K562 (cell line): ENCODE measurements around the gene SYT14. TPM values are rescaled to one million over a fixed set of nuclear protein-coding genes. Genes with fewer than 3 reads are reported as not detected.

Source experiments
- ATAC-seq: fragments of 200-7000 bp; cut with Tn5 transposase; 3 replicates; pipeline ENCODE4 v1.9.1; 2020; ENCODE audit warnings: moderate library complexity
- BruUV-seq: library from RNA; stranded (reverse); fragments of 400-500 nt; replicated peaks from 2 replicates; lab custom pipeline; 2021; lab: Mats Ljungman, UMichigan
- CTCF ChIA-PET: fragments of 300-600 bp; formaldehyde crosslinking; extraction: SDS; loops from one replicate; lab custom pipeline; 2021; ENCODE audit warnings: low intra/inter-chr PET ratio; lab: Yijun Ruan, JAX
- POLR2A ChIA-PET: fragments of 300-600, 350-650 bp; sonication (Branson Sonifier 250); formaldehyde crosslinking; extraction: SDS; loops from one replicate; lab custom pipeline; 2021; ENCODE audit warnings: antibody characterized with exemption, inconsistent platforms; lab: Yijun Ruan, JAX
- DNase-seq, 4 experiments: peaks; one replicate each; pipeline versions ENCODE4 v3.0.0 to v3.0.0-alpha.2; 2011 to 2018; ENCODE audit warnings: low spot score in 3 of 4, mixed read lengths in 3 of 4; ENCODE audit errors: extremely low read depth in 1 of 4
- FAIRE-seq: peaks from 2 replicates; lab custom pipeline; 2011; peaks lifted over from hg19 to GRCh38; lab: Jason Lieb, UNC
- H2AFZ ChIP-seq: 2 replicates; pipeline ENCODE4 v1.6.0; 2011; ENCODE audit warnings: low read depth, low read length, control low read depth, inconsistent platforms
- H3K27ac ChIP-seq: fragments of 200-600 bp; 3 replicates; pipeline ENCODE4 v1.8.0; 2011; ENCODE audit warnings: low read depth, mild to moderate bottlenecking, control low read depth, inconsistent platforms, low read length, moderate library complexity, mixed read lengths; ENCODE audit errors: extremely low read depth
- H3K27me3 ChIP-seq, 2 experiments: fragments of 300-600 bp in 1 of 2; 2 replicates in 1 of 2; 3 replicates in 1 of 2; pipeline versions ENCODE4 v1.6.0 to v1.8.0; 2011; ENCODE audit warnings: inconsistent platforms in 2 of 2, low read length in 2 of 2, mild to moderate bottlenecking in 1 of 2, mixed read lengths in 1 of 2, moderate library complexity in 1 of 2; ENCODE audit not compliant: control insufficient read depth in 2 of 2, insufficient read depth in 2 of 2
- H3K36me3 ChIP-seq: fragments of 300-600 bp; 3 replicates; pipeline ENCODE4 v1.8.0; 2011; ENCODE audit warnings: mild to moderate bottlenecking, low read length, inconsistent platforms; ENCODE audit not compliant: control insufficient read depth, insufficient read depth
- H3K4me1 ChIP-seq, 2 experiments: fragments of 200-600 bp in 1 of 2; replicated peaks in 1 of 2; 2 replicates in 1 of 2; 3 replicates in 1 of 2; pipeline versions ENCODE4 v1.5.1 to v1.8.0; 2011; ENCODE audit warnings: inconsistent platforms in 2 of 2, low read length in 2 of 2, mild to moderate bottlenecking in 1 of 2, mixed read lengths in 1 of 2, moderate library complexity in 1 of 2; ENCODE audit not compliant: control insufficient read depth in 2 of 2, insufficient read depth in 2 of 2
- H3K4me2 ChIP-seq: 2 replicates; pipeline ENCODE4 v1.6.1; 2011; ENCODE audit warnings: low read length, control low read depth, inconsistent platforms, mixed read lengths; ENCODE audit not compliant: insufficient read depth
- H3K4me3 ChIP-seq: fragments of 200-600 bp; sonication (generic), shearing (Covaris generic); 2 replicates; pipeline ENCODE4 v1.5.1; 2016; ENCODE audit warnings: control low read depth, inconsistent platforms
- H3K79me2 ChIP-seq: fragments of 200-600 bp; 3 replicates; pipeline ENCODE4 v1.8.0; 2011; ENCODE audit warnings: low read length, inconsistent platforms; ENCODE audit not compliant: control insufficient read depth, insufficient read depth
- H3K9ac ChIP-seq, 2 experiments: 2 replicates each; pipeline versions ENCODE4 v1.6.0 to v1.6.1; 2011; ENCODE audit warnings: low read depth in 2 of 2, low read length in 2 of 2, control low read depth in 1 of 2, inconsistent platforms in 1 of 2, mild to moderate bottlenecking in 1 of 2, mixed read lengths in 1 of 2; ENCODE audit not compliant: insufficient read depth in 1 of 2
- H3K9me1 ChIP-seq: one replicate; pipeline ENCODE4 v1.6.0; 2011; ENCODE audit warnings: inconsistent platforms, mild to moderate bottlenecking, low read length, moderate library complexity; ENCODE audit not compliant: control insufficient read depth, insufficient read depth
- H3K9me3 ChIP-seq: replicated peaks from 2 replicates; pipeline ENCODE4 v1.5.1; 2011; ENCODE audit warnings: low read depth, low read length, inconsistent platforms; ENCODE audit not compliant: control insufficient read depth, insufficient read depth
- H4K20me1 ChIP-seq: replicated peaks from 2 replicates; pipeline ENCODE4 v1.6.1; 2011; ENCODE audit warnings: low read length, inconsistent platforms, mixed read lengths; ENCODE audit not compliant: control insufficient read depth, insufficient read depth
- FOXP1 ChIP-seq: sonication (generic); formaldehyde crosslinking; IDR thresholded peaks from 2 replicates; pipeline ENCODE4 v1.8.0; 2022; ENCODE audit warnings: mild to moderate bottlenecking, missing genetic modification reagents
- TAF9B ChIP-seq: fragments of 450-650 bp; IDR thresholded peaks from 2 replicates; pipeline ENCODE4 v1.6.1; 2018; ENCODE audit warnings: mild to moderate bottlenecking; ENCODE audit not compliant: partially characterized antibody
- TBL1XR1 ChIP-seq, 2 experiments: IDR thresholded peaks; 2 replicates each; pipeline ENCODE4 v1.6.1; 2012; ENCODE audit warnings: improper control_type of control experiment in 2 of 2, low read length in 2 of 2, mild to moderate bottlenecking in 1 of 2
- WGBS: fragments of 100-300 bp; shearing (Covaris generic); methylation state at CpG from one replicate; pipeline ENCODE4 v1.1.6; 2016; ENCODE audit warnings: low coverage, mixed read lengths; ENCODE audit not compliant: insufficient coverage; ENCODE audit errors: missing lambda C conversion rate; 5-methylcytosine and 5-hydroxymethylcytosine counted together
- in situ Hi-C: fragments of 300-500 bp; cut with MboI; formaldehyde crosslinking; loops from 4 replicates; pipeline ENCODE4 v1.15.0; 2018; ENCODE audit warnings: inconsistent platforms, mixed read lengths
- intact Hi-C: fragments of 100-400 bp; cut with micrococcal nuclease; formaldehyde crosslinking; loops from 2 replicates; pipeline ENCODE4 v1.14.2; 2022
- polyA plus RNA-seq, 8 experiments: library from polyadenylated mRNA; depleted of rRNA in 4 of 8; stranded (reverse) in 5 of 8; unstranded in 3 of 8; fragments of >200 nt; fragmentation: Nextera tagmentation in 2 of 8; fragmentation: Illumina TruSeq in 1 of 8; extraction: Ambion mirVana in 2 of 8; extraction: Trizol in 1 of 8; gene quantifications; 2 replicates each; pipeline versions ENCODE4 v1.2.1 to v1.2.3, GENCODE V29; 2011 to 2014; ENCODE audit warnings: inconsistent platforms in 1 of 8, missing spikeins in 1 of 8
- total RNA-seq, 7 experiments: library from RNA; depleted of rRNA in 6 of 7; stranded (reverse); fragments of >200 nt in 6 of 7; fragmentation: Illumina TruSeq in 2 of 7; extraction: Trizol in 2 of 7; gene quantifications; 2 replicates each; pipeline versions ENCODE4 v1.2.1 to v1.2.3, GENCODE V29; 2011 to 2021; ENCODE audit warnings: low replicate concordance in 1 of 7

Gene SYT14
- total and polyA plus RNA-seq, 9 of the 15 experiments (the other 6 are each of a cell fraction or from before 2014, with no cell fraction given): 0.01 to 0.04 TPM; not detected in 7

- ChIA-PET POLR2A (no interaction called here), CTCF (no interaction called here)
- H4K20me1 ChIP-seq: no peaks in the 10 kb centered on the region
These were observed 143.5 kb downstream of the SYT14 start for GRCh38 chr1:210081494-210081893.

GRCh38 chr1:210085359-210085758, 147.3 kb downstream of the SYT14 start:
- in situ Hi-C loops: no loop called here
- intact Hi-C loops: no loop called here
- Histone ChIP-seq H3K27ac (no peak overlapping the region), H3K9ac (no peak overlapping the region), H3K4me2 (no peak overlapping the region), H3K4me1 (no peaks in the 10 kb centered on the region; a peak in 1 of 5 replicates), H3K4me3 (no peak overlapping the region)
- POLR2A ChIA-PET: no interaction called here
- CTCF ChIA-PET: no interaction called here
- no peak for TF ChIP-seq TBL1XR1 (IDR thresholded peaks at IDR 0.05; ENCODE audit: low read length in 2 of 2)
- no peak for TF ChIP-seq FOXP1 (CRISPR knock-in tag)
- TF ChIP-seq, all 486 proteins: peak for 0
- Histone ChIP-seq H4K20me1 (no peaks in the 10 kb centered on the region), H3K9me3 (no peaks in the 10 kb centered on the region), H3K27me3 (no peaks in the 10 kb centered on the region), H3K9me1 (no peaks in the 10 kb centered on the region), H3K79me2 (no peaks in the 10 kb centered on the region), H3K36me3 (no peaks in the 10 kb centered on the region), H2AFZ (no peak overlapping the region)
- DNase-seq (no peak), FAIRE-seq (no peak), ATAC-seq (no peak)
- BruUV-seq: no TSS peak
- WGBS: 6% methylated on average over 1 of the region's 1 CpG

More at GRCh38 chr1:210081494-210081893, 143.5 kb downstream of the SYT14 start:
- intact Hi-C loops: no loop called here
- no TSS peak for BruUV-seq
- no peaks in the 10 kb centered on the region for H3K9me1 ChIP-seq
- H3K9me3 ChIP-seq: no peaks in the 10 kb centered on the region
- TF ChIP-seq TAF9B: no peak
- TF ChIP-seq, all 486 proteins: peak for 0
- Histone ChIP-seq H2AFZ (no peak overlapping the region), H3K4me1 (no peaks in the 10 kb centered on the region), H3K9ac (no peak overlapping the region), H3K27me3 (no peaks in the 10 kb centered on the region), H3K4me2 (no peak overlapping the region), H3K79me2 (no peaks in the 10 kb centered on the region), H3K27ac (no peak overlapping the region), H3K4me3 (no peak overlapping the region), H3K36me3 (no peaks in the 10 kb centered on the region)
- no peak for DNase-seq
- FAIRE-seq: no peak
- in situ Hi-C loops: no loop called here
- no peak for ATAC-seq
